ENCODE results near the gene EFHB. TPM values are rescaled to one million over a fixed set of nuclear protein-coding genes. Genes with fewer than 3 reads are reported as not detected.

The EFHB gene
- total and polyA plus RNA-seq, 11 donors: 0.14 to 1.6 (median 0.85) TPM; not detected in 6

GRCh38 chr3:19940643-19941042, 6.6 kb upstream of the EFHB start:
- H3K36me3 ChIP-seq: no peaks in the 10 kb centered on the region
- DNase-seq (no peak), ATAC-seq (no peak)
- H3K9me3 ChIP-seq: no peaks in the 10 kb centered on the region
- TF ChIP-seq CTCF (IDR thresholded peaks at IDR 0.05): no peak
- TF ChIP-seq POLR2A (IDR thresholded peaks at IDR 0.05): no peak
- H3K27me3 ChIP-seq: no peaks in the 10 kb centered on the region
- no peak overlapping the region for H3K27ac ChIP-seq
- 50 to 95% (median 68%) methylated on average over 1 of the region's 1 CpG for WGBS, 4 donors
- no peak overlapping the region for H3K4me3 ChIP-seq
- intact Hi-C loops (cut with DNase I): loop anchor here in 5 of 10 donors (5.0 to 10.0 kb wide), 3 partner anchors 48 to 244 kb away; partner anchors contain the start of gene SGO1 (in 3 of the 5)
- peaks cover 0 to under 1% (median 0%) of the 10 kb centered on the region in 12 donors for H3K4me1 ChIP-seq

- no peak for ATAC-seq
- Histone ChIP-seq H3K36me3 (no peaks in the 10 kb centered on the region), H3K4me1 (no peaks in the 10 kb centered on the region), H3K9me3 (no peaks in the 10 kb centered on the region), H3K4me3 (no peak overlapping the region), H3K27me3 (peaks cover 0 to 7% (median 0%) of the 10 kb centered on the region in 9 donors), H3K27ac (no peak overlapping the region)
- intact Hi-C loops (cut with DNase I): no loop called here
- WGBS, 4 donors: 88 to 94% (median 91%) methylated on average over 1 of the region's 1 CpG
- TF ChIP-seq POLR2A (IDR thresholded peaks at IDR 0.05) (no peak), CTCF (IDR thresholded peaks at IDR 0.05) (no peak)
- DNase-seq: no peak
These were observed 4.2 kb upstream of the EFHB start for GRCh38 chr3:19938295-19938627.

GRCh38 chr3:19937459-19938294, 3.7 kb upstream of the EFHB start:
- Histone ChIP-seq H3K36me3 (no peaks in the 10 kb centered on the region), H3K4me3 (no peak overlapping the region), H3K27ac (no peak overlapping the region), H3K27me3 (peaks cover 0 to 11% (median 0%) of the 10 kb centered on the region in 9 donors), H3K9me3 (no peaks in the 10 kb centered on the region), H3K4me1 (peaks cover 0 to 1% (median 0%) of the 10 kb centered on the region in 12 donors)
- no peak for TF ChIP-seq CTCF (IDR thresholded peaks at IDR 0.05)
- TF ChIP-seq POLR2A (IDR thresholded peaks at IDR 0.05): no peak
- DNase-seq (no peak), ATAC-seq (no peak)
- intact Hi-C loops (cut with DNase I): no loop called here
- 70 to 79% (median 71%) methylated on average over 7 of the region's 7 CpGs for WGBS, 4 donors

GRCh38 chr3:19932422-19932821, 1.6 kb downstream of the EFHB start:
- Histone ChIP-seq H3K4me3 (no peak overlapping the region), H3K9me3 (no peaks in the 10 kb centered on the region), H3K36me3 (no peaks in the 10 kb centered on the region), H3K27me3 (peaks cover 0 to 11% (median 0%) of the 10 kb centered on the region in 9 donors), H3K27ac (no peak overlapping the region), H3K4me1 (peaks cover 0 to 19% (median 0%) of the 10 kb centered on the region in 12 donors)
- intact Hi-C loops (cut with DNase I): no loop called here
- ATAC-seq (no peak), DNase-seq (no peak)
- TF ChIP-seq CTCF (IDR thresholded peaks at IDR 0.05) (no peak), POLR2A (IDR thresholded peaks at IDR 0.05) (no peak)
- 85 to 91% (median 90%) methylated on average over 2 of the region's 2 CpGs for WGBS, 4 donors

All from heart left ventricle (tissue), 16 donors.